Glomerular visceral epithelial cell (primary cell): ENCODE data around the gene PAX9.

Experiments
- DNase-seq: peaks from one replicate; pipeline ENCODE4 v3.0.0-alpha.2; 2016; ENCODE audit errors: extremely low spot score

The PAX9 gene

GRCh38 chr14:36655963-36656686 is 5.5 kb upstream of the PAX9 start:
- DNase-seq: no peak

DNA sequence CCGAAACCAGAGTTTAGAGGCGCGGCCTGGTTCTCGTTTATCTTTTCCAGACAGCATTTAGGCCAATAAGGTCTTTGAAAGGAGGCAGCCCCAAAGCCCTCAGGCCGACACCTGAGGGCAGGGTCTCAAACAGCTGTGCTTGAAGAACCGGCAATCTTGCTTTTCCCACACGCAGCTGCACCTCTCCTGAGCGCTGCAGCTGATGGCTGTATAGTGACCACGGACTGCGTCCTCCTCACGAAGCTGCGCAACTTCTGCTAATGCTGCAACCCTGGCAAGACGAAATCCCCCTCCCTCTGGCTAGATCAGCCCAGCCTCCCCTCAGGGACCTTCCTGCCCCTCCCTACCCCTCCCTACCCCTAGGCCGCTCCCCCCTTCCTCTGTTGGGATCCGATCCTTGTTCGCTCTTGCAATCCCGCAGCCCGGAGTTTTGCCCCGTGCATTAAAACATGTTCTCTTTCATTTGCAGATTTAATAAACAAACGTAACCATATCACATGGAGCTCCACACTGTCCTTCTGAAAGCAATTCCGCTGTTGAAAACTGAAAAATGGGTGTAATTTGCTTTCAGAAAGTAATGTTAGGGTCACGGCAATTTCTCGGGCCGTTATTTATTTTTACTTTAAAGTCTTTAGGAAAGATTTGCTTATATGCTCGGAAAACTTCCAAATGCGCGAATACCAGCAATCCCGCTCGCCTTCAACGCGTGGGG is 4.8 kb upstream of the PAX9 start:
- no peak for DNase-seq

DNA sequence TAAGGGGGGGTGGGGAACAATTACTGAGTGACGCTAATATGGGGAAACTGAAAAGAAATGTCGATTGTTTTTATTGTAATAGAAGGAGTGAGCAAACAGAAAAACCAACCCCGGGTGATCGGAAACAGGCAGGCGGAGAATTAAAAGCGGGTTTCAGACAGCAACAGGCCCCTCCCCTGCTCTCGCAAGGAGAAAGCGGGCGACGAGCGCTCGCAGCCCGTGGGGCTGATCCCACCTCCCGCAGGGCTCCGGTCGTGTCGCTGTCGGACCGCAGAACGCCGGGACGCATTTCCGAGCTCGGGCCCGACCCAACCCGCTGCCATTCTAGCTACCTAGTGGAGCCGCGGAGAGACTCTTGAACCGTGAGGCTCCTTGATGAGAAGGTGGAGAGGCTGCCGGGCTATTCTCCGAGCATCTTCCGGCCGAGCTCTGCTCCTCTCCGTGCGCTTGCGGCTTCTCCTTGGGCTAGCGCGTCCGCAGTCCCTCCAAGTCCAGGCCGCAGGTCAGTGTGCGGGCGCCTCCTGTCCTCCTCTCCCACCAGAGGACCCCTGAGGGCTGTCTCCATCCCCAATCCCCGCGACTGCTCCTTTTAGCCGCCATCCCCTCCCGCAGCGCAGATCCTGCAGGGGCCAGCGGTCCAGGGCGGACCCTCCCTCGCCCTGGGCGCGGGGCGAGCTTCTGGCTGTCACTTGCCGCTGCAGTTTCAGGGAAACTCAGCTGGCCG is 4.1 kb upstream of the PAX9 start:
- DNase-seq: no peak

GRCh38 chr14:36658123-36659009 is 3.3 kb upstream of the PAX9 start:
- DNase-seq: no peak

DNA sequence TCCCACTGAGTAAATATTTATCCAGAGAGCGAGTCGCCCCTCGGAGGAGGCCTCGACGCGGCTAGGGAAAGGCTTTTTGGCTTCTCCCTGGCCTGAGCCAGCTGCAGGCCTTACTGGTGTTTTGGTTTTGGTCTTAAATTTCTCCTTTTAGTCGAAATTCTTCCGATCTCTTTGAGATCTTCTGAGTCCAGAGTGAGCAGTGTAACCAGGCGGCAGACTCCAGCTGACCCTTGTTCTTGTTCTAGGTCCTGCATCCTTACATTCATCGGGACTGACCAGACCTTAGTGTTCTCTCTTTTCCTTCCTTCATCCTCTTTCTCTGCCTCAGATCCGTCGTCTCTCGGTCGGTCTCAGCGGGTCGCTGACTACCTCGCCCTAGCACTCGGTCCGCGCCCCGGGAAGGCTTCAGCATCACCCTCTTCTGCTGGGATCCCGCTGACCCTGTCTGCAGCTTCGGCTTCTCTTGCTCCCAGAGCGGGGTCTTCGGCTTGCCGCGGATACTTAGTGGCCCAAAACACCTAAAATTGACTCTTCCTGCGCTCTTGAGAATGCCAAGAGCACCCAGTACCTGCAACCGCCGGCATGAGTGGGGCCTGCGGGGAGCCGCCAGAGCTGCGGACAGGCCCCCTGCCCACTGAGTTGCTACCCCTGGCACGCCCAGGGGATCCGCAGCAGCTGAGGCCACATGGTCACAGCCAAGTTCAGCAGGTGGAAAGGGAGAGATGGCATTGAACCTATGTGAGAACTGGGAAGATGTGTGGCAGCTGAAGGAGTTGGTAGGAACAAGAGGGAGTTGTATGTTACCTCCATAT is 2.4 kb upstream of the PAX9 start:
- DNase-seq: no peak

- no peak for DNase-seq
These were observed 1.6 kb upstream of the PAX9 start for GRCh38 chr14:36659822-36660735.

GRCh38 chr14:36660736-36661505 is 739 bp upstream of the PAX9 start:
- DNase-seq: no peak

GRCh38 chr14:36662258-36662542 is 540 bp downstream of the PAX9 start:
- no peak for DNase-seq

DNA sequence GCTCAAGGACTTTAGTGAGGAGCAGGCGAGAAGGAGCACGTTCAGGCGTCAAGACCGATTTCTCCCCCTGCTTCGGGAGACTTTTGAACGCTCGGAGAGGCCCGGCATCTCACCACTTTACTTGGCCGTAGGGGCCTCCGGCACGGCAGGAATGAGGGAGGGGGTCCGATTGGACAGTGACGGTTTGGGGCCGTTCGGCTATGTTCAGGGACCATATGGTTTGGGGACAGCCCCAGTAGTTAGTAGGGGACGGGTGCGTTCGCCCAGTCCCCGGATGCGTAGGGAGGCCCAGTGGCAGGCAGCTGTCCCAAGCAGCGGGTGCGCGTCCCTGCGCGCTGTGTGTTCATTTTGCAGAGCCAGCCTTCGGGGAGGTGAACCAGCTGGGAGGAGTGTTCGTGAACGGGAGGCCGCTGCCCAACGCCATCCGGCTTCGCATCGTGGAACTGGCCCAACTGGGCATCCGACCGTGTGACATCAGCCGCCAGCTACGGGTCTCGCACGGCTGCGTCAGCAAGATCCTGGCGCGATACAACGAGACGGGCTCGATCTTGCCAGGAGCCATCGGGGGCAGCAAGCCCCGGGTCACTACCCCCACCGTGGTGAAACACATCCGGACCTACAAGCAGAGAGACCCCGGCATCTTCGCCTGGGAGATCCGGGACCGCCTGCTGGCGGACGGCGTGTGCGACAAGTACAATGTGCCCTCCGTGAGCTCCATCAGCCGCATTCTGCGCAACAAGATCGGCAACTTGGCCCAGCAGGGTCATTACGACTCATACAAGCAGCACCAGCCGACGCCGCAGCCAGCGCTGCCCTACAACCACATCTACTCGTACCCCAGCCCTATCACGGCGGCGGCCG is 1.1 kb downstream of the PAX9 start:
- DNase-seq: no peak

- DNase-seq: no peak
These were observed 2.0 kb downstream of the PAX9 start for GRCh38 chr14:36663404-36664321.

- no peak for DNase-seq
These were observed 2.9 kb downstream of the PAX9 start for GRCh38 chr14:36664322-36665193.

GRCh38 chr14:36665887-36666415 is 4.3 kb downstream of the PAX9 start:
- DNase-seq: no peak

- no peak for DNase-seq
These were observed 5.0 kb downstream of the PAX9 start for GRCh38 chr14:36666416-36667206.

- no peak for DNase-seq
These were observed 6.0 kb downstream of the PAX9 start for GRCh38 chr14:36667679-36668078.

GRCh38 chr14:36671149-36671548 is 9.5 kb downstream of the PAX9 start:
- DNase-seq: no peak
